Vagina (tissue), 2 donors: ENCODE results near the gene MGST1.
"Not testable (repeated sequence)": the region's sequence is repeated elsewhere in the genome, so short reads cannot be mapped to it uniquely, and the experiment has no call there.

Experiments used
- POLR2AphosphoS5 ChIP-seq, 2 donors: sonication (generic); formaldehyde crosslinking; IDR thresholded peaks; one replicate each; pipeline ENCODE4 v1.9.0; 2017; ENCODE audit warnings: antibody characterized with exemption in 2 of 2, mild to moderate bottlenecking in 2 of 2, low read depth in 1 of 2; ENCODE audit not compliant: insufficient read depth in 1 of 2
- TF ChIP-seq, protein P1 (sequence below), 3 experiments: fragments of 450-650 bp in 2 of 3; fragments of 200-600 bp in 1 of 3; sonication (generic) in 1 of 3; IDR thresholded peaks; one replicate each; pipeline ENCODE4 v1.5.1; 2017 to 2019; ENCODE audit warnings: antibody characterized with exemption in 3 of 3, mild to moderate bottlenecking in 2 of 3, moderate library complexity in 2 of 3

DNA sequence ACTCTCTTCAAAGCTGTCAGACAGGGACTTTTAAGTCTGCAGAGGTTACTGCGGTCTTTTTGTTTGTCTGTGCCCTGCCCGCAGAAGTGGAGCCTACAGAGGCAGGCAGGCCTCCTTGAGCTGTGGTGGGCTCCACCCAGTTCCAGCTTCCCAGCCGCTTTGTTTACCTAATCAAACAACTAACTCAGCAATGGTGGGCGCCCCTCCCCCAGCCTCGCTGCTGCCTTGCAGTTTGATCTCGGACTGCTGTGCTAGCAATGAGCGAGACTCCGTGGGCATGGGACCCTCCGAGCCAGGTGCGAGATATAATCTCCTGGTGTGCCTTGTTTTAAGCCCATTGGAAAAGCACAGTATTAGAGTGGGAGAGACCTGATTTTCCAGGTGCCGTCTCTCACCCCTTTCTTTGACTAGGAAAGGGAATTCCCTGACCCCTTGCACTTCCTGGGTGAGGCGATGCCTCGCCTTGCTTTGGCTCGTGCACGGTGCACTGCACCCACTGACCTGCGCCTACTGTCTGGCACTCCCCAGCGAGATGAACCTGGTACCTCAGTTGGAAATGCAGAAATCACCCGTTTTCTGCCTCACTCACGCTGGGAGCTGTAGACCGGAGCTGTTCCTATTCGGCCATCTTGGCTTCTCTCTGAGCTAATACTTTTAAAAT, 35.3 kb downstream of the MGST1 start:
- TF ChIP-seq, protein P1, sequence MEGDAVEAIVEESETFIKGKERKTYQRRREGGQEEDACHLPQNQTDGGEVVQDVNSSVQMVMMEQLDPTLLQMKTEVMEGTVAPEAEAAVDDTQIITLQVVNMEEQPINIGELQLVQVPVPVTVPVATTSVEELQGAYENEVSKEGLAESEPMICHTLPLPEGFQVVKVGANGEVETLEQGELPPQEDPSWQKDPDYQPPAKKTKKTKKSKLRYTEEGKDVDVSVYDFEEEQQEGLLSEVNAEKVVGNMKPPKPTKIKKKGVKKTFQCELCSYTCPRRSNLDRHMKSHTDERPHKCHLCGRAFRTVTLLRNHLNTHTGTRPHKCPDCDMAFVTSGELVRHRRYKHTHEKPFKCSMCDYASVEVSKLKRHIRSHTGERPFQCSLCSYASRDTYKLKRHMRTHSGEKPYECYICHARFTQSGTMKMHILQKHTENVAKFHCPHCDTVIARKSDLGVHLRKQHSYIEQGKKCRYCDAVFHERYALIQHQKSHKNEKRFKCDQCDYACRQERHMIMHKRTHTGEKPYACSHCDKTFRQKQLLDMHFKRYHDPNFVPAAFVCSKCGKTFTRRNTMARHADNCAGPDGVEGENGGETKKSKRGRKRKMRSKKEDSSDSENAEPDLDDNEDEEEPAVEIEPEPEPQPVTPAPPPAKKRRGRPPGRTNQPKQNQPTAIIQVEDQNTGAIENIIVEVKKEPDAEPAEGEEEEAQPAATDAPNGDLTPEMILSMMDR (IDR thresholded peaks at IDR 0.05), result not testable (repeated sequence)
- not testable (repeated sequence) for TF ChIP-seq POLR2AphosphoS5 (IDR thresholded peaks at IDR 0.05; ENCODE audit: insufficient read depth in 1 of 2, low read depth in 1 of 2)
